Mucosa of stomach (tissue), 1 donor: ENCODE measurements around the gene SLC9A6.
A peak's percentile ranks its signal among the peaks of the same experiment; 100 is the strongest.
"Not testable (repeated sequence)": the region's sequence is repeated elsewhere in the genome, so short reads cannot be mapped to it uniquely, and the experiment has no call there.

Experiments
- H3K27me3 ChIP-seq: one replicate; pipeline ENCODE4 v1.7.0; 2013; ENCODE audit warnings: mild to moderate bottlenecking, low read length; ENCODE audit not compliant: control insufficient read depth, insufficient read depth
- H3K36me3 ChIP-seq: one replicate; pipeline ENCODE4 v1.7.0; 2013; ENCODE audit warnings: low read length; ENCODE audit not compliant: control insufficient read depth, insufficient read depth
- H3K4me1 ChIP-seq: one replicate; pipeline ENCODE4 v1.7.0; 2013; ENCODE audit warnings: mild to moderate bottlenecking, low read length; ENCODE audit not compliant: control insufficient read depth, insufficient read depth
- H3K4me3 ChIP-seq: one replicate; pipeline ENCODE4 v1.7.0; 2013; ENCODE audit warnings: low read length
- H3K9ac ChIP-seq: one replicate; pipeline ENCODE4 v1.7.0; 2013; ENCODE audit warnings: mild to moderate bottlenecking, low read length, moderate library complexity
- H3K9me3 ChIP-seq: one replicate; pipeline ENCODE4 v1.7.0; 2013; ENCODE audit warnings: mild to moderate bottlenecking, low read length, moderate library complexity; ENCODE audit not compliant: control insufficient read depth
- donor health status: Pancreatic carcinoma.

SLC9A6 gene

GRCh38 chrX:136049608-136050007 is 64.4 kb downstream of the SLC9A6 start:
- Histone ChIP-seq H3K9me3 (no peaks in the 10 kb centered on the region), H3K9ac (no peak overlapping the region), H3K36me3 (no peaks in the 10 kb centered on the region), H3K4me3 (no peak overlapping the region), H3K4me1 (no peaks in the 10 kb centered on the region), H3K27me3 (no peaks in the 10 kb centered on the region)

GRCh38 chrX:136050875-136051274 is 65.6 kb downstream of the SLC9A6 start:
- H3K9ac ChIP-seq, H3K27me3 ChIP-seq, H3K36me3 ChIP-seq, H3K9me3 ChIP-seq, H3K4me3 ChIP-seq, H3K4me1 ChIP-seq: not testable (repeated sequence)

GRCh38 chrX:136051611-136052010 is 66.4 kb downstream of the SLC9A6 start:
- Histone ChIP-seq H3K4me1 (peaks cover 3% of the 10 kb centered on the region), H3K9ac (no peak overlapping the region), H3K9me3 (no peaks in the 10 kb centered on the region), H3K4me3 (no peak overlapping the region), H3K36me3 (no peaks in the 10 kb centered on the region), H3K27me3 (no peaks in the 10 kb centered on the region)

- H3K9ac ChIP-seq: peak overlapping the region; percentile 28
- no peaks in the 10 kb centered on the region for H3K9me3 ChIP-seq
- peaks cover 3% of the 10 kb centered on the region for H3K4me1 ChIP-seq
- no peak overlapping the region for H3K4me3 ChIP-seq
- H3K27me3 ChIP-seq: no peaks in the 10 kb centered on the region
- H3K36me3 ChIP-seq: no peaks in the 10 kb centered on the region
Measured at GRCh38 chrX:136055651-136056221, 70.5 kb downstream of the SLC9A6 start.

GRCh38 chrX:136057567-136057966 is 72.3 kb downstream of the SLC9A6 start:
- no peaks in the 10 kb centered on the region for H3K36me3 ChIP-seq
- no peaks in the 10 kb centered on the region for H3K27me3 ChIP-seq
- no peaks in the 10 kb centered on the region for H3K9me3 ChIP-seq
- H3K4me1 ChIP-seq: peaks cover 3% of the 10 kb centered on the region
- H3K4me3 ChIP-seq: no peak overlapping the region
- H3K9ac ChIP-seq: no peak overlapping the region

GRCh38 chrX:136059350-136059749 is 74.1 kb downstream of the SLC9A6 start:
- H3K4me1 ChIP-seq: peaks cover 3% of the 10 kb centered on the region
- H3K9ac ChIP-seq: no peak overlapping the region
- H3K4me3 ChIP-seq: no peak overlapping the region
- no peaks in the 10 kb centered on the region for H3K9me3 ChIP-seq
- no peaks in the 10 kb centered on the region for H3K27me3 ChIP-seq
- H3K36me3 ChIP-seq: no peaks in the 10 kb centered on the region

GRCh38 chrX:136061286-136061685 is 76.1 kb downstream of the SLC9A6 start:
- Histone ChIP-seq H3K36me3 (no peaks in the 10 kb centered on the region), H3K4me1 (peaks cover 1% of the 10 kb centered on the region), H3K9ac (no peak overlapping the region), H3K9me3 (no peaks in the 10 kb centered on the region), H3K4me3 (no peak overlapping the region), H3K27me3 (no peaks in the 10 kb centered on the region)

- no peaks in the 10 kb centered on the region for H3K27me3 ChIP-seq
- no peaks in the 10 kb centered on the region for H3K4me1 ChIP-seq
- no peak overlapping the region for H3K4me3 ChIP-seq
- H3K36me3 ChIP-seq: no peaks in the 10 kb centered on the region
- no peak overlapping the region for H3K9ac ChIP-seq
- no peaks in the 10 kb centered on the region for H3K9me3 ChIP-seq
Measured at GRCh38 chrX:136061696-136062095, 76.5 kb downstream of the SLC9A6 start.

- Histone ChIP-seq H3K36me3 (no peaks in the 10 kb centered on the region), H3K4me3 (no peak overlapping the region), H3K9ac (no peak overlapping the region), H3K27me3 (no peaks in the 10 kb centered on the region), H3K9me3 (no peaks in the 10 kb centered on the region), H3K4me1 (no peaks in the 10 kb centered on the region)
Measured at GRCh38 chrX:136063340-136064079, 78.3 kb downstream of the SLC9A6 start.

GRCh38 chrX:136064661-136065043 is 79.4 kb downstream of the SLC9A6 start:
- Histone ChIP-seq H3K27me3 (no peaks in the 10 kb centered on the region), H3K9me3 (no peaks in the 10 kb centered on the region), H3K36me3 (no peaks in the 10 kb centered on the region), H3K4me1 (no peaks in the 10 kb centered on the region), H3K9ac (no peak overlapping the region), H3K4me3 (no peak overlapping the region)

GRCh38 chrX:136065044-136065671 is 79.9 kb downstream of the SLC9A6 start:
- no peaks in the 10 kb centered on the region for H3K36me3 ChIP-seq
- H3K27me3 ChIP-seq: no peaks in the 10 kb centered on the region
- H3K4me3 ChIP-seq: no peak overlapping the region
- H3K4me1 ChIP-seq: no peaks in the 10 kb centered on the region
- H3K9me3 ChIP-seq: no peaks in the 10 kb centered on the region
- H3K9ac ChIP-seq: no peak overlapping the region

GRCh38 chrX:136067097-136067496 is 81.9 kb downstream of the SLC9A6 start:
- no peaks in the 10 kb centered on the region for H3K36me3 ChIP-seq
- H3K9me3 ChIP-seq: no peaks in the 10 kb centered on the region
- no peaks in the 10 kb centered on the region for H3K27me3 ChIP-seq
- no peak overlapping the region for H3K4me3 ChIP-seq
- no peaks in the 10 kb centered on the region for H3K4me1 ChIP-seq
- no peak overlapping the region for H3K9ac ChIP-seq
